Raji (cell line): ENCODE data around the gene LDLRAD4.

Experiments
- POLR2A ChIP-seq: IDR thresholded peaks from 2 replicates; pipeline ENCODE4 v1.6.1; 2011; ENCODE audit warnings: low read depth, low read length, control low read depth; ENCODE audit not compliant: insufficient read depth

The LDLRAD4 gene

DNA sequence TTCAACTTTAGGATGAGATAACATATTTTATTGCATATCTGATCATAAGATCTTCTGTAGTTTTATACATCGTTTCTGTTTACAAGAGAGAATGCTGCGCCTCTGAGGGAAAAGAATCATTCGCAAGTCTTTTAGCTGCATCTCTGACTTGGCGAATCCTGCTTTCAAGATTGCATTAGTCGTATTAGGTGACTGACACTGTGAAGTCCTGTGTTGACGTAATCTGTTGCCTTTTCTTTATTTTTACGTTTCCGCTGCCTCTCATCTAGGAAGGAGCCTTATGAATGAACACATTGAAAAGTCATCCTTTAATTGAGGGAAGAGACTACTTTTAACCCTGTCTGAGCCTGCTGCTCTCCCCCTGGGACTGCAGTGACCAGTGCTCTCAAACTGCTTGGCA is 101.5 kb downstream of the LDLRAD4 start:
- TF ChIP-seq POLR2A = no peak

DNA sequence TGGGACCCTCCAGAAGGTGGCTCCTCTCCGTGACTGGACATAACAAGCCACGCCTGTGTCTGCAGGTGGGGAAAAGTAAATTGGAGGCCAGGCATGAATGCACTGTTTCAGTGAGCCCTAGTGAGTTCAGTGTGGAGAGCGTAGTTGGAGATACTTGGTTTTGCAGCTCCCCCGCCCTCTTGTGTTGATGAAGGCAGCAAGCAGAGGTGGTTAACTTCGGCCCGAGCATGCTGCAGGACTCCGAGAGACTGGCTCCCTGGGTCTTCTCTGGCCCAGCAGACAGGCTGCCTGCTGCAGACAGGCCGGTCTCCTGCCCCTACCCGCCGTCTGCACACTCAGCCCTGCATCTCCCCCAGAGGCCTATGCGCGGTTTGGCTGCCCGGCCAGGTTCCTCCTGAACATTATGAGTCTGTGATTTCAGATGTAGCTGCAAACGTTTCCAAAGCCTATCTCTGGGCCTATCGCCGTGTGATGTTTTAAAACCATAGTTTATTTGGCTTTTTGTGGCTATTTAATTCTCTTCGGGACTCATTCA is 102.4 kb downstream of the LDLRAD4 start:
- no peak for TF ChIP-seq POLR2A

DNA sequence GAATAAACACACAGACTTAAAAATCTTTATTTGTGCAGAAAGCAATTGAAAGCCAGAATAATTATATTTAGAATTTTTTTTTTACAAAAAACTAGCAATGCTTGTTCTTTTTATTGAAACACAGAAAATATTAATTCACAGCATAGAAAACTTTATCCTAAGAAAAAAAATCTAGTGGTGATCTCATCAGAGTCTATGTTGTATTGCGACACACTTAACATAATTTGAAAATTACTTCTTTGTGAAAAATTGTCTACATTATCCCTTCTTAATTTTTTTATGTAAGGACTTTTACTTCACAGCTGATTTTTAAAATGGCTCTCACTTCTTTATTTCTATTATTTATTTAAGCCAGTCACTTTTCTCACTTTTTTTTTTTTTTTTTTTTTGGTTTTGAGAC is 103.4 kb downstream of the LDLRAD4 start:
- no peak for TF ChIP-seq POLR2A

DNA sequence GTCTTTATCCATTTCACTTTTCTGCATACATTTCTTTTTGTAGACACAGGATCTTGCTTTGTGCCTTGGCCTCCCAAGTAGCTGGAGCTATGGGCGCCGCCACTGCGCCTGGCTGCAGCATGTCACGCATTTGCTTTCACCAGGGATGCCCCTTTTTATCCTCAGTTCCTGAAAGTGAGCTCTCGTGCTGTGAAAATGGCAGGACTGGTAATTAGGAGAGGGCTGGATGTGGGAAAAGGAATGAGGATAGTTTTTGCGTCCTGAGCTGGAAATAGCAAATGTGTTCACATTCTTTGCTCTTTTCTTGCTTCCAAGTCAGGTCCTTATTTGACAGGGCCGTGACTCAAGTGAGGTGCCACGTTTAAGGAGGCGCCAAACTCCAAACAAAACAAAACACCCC is 104.6 kb downstream of the LDLRAD4 start:
- TF ChIP-seq POLR2A = no peak

DNA sequence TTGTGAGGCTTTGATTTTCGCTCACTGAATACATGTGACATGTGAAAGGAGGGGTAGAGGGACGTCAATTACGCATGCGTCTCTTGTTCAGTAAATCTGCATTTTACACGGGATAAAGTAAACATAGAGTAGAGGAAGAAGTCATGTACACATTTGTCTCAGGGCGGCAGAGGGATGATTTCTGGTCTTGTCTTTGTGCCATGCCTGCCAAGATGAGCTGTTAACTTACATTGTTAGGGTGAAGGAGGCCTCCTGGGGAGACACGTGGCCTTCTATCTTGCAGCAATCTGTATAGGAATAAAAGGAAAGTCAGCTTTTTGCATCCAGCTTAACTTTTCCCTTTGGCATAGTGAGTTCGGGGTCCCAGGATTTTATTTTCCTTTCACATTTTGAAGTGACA is 106.3 kb downstream of the LDLRAD4 start:
- no peak for TF ChIP-seq POLR2A

DNA sequence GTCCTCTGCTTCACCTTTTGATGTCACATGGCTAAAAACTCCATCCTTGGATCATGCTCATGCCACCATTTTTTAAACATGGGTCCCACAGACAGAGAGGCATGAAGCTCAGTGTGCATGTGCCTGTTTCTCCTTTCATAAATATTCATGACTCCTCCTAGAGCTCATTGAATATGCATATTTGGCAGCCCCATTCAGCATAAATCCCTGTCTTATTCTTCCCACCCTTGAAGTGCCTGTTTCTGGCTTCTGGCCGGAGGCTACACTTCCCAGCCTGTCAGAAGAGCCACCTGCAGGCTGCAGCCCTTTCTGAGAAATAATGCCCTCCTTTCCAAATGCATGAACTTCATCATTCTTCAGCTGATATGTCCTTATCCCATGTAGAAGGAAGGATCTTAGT is 109.7 kb downstream of the LDLRAD4 start:
- TF ChIP-seq POLR2A = no peak

DNA sequence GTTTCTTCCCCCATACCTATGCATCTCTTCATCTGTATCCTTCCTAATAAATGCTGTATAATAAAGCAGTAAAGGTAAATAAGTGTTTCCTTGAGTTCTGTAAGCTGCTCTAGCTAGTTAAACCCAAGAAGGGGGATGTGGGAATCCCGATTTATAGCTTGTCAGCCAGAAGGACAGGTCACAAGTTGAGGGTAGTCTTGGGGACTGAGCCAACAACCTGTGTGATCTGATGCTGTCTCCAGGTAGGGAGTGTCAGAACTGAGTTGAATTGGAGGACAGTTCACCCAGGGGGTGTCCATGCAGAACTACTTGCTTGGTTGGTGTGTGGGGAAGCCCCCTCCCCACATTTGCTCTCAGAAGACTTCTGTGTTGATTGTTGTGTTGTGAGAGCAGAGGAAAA is 112.4 kb downstream of the LDLRAD4 start:
- no peak for TF ChIP-seq POLR2A

DNA sequence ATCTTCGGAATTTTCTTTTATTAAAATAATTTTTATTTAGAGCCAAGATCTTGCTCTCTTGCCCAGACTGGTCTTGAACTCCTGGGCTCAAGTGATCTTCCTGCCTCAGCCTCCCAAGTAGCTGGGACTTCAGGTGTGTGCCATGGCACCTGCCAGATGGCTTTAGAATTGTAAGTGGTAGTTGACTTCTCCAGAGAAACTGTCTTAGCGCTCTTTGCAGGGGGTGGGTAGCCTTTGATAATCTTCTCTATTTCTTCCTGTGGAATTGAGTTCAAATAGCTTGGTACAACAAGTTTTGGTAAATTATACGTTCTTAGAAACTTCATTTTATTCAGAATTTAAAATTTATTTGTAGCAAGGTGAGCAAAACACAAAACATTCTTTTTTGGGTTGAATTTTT is 113.3 kb downstream of the LDLRAD4 start:
- TF ChIP-seq POLR2A = no peak

DNA sequence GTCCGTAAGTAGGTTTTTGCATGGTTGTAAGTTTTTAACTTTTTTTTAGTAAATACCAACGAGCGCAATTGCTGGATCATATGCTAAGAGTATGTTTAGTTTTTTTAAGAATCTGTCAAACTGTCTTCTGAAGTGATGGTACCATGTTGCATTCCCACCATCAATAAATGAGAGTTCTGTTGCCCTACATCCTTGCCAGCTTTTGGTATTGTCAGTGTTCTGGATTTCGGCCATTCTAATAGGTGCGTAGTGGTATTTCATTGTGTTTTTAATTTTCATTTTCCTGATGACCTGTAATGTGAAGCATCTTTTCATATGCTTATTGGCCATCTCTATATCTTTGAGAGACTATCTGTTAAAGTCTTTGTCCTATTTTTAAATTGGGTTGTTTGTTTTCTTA is 114.3 kb downstream of the LDLRAD4 start:
- no peak for TF ChIP-seq POLR2A

DNA sequence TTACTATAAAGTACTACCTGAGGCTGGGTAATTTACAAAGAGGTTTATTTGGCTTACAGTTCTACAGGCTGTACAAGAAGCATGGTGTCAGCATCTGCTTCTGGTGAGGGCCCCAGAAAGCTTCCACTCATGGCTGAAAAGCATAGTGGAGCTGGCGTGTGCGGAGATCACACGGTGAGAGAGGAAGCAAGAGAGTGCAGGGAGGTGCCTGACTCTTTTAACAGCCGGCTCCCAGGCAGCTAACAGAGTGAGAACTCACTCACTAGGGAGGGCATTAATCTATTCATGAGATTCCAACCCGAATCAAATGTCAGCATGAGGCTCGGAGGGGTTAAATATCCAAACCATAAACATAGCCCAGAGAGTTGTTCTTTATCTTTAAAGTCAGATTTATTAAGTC is 117.3 kb downstream of the LDLRAD4 start:
- no peak for TF ChIP-seq POLR2A

DNA sequence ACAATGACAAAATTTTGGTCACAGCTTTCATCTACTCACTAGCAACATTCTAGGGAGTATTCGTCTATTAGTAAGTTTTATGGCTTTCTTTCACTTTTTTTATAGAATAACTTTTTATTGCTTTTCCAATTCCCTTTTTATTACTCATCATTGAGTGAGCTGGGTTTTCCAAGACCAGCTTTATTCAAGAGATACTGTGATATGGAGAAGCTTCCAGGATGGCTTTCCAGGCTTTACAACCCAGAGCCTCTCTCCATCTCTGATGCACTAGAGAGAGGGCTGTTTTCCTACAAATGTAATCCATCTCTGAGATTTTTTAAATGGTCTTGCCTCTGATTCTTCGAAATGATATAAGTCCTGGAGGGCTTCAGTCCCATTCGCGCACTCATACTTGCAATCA is 118.3 kb downstream of the LDLRAD4 start:
- no peak for TF ChIP-seq POLR2A

DNA sequence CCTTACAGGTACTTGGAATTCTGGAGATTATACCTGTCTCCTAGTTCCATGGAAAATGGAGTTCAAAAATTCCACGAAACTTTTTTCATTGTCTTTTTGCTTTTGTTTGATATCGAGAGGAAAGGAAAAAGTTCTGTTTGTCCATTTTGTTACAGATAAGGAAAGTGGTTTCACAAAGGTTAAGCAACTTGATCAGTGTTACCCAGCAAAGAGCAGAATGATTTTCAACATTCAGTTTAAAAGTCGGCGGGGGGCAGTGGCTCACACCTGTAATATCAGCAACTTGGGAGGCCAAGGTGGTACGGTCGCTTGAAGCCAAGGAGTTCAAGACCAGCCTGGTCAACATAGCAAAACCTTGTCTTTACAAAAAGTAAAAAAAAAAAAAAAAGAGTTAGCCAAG is 118.8 kb downstream of the LDLRAD4 start:
- no peak for TF ChIP-seq POLR2A

DNA sequence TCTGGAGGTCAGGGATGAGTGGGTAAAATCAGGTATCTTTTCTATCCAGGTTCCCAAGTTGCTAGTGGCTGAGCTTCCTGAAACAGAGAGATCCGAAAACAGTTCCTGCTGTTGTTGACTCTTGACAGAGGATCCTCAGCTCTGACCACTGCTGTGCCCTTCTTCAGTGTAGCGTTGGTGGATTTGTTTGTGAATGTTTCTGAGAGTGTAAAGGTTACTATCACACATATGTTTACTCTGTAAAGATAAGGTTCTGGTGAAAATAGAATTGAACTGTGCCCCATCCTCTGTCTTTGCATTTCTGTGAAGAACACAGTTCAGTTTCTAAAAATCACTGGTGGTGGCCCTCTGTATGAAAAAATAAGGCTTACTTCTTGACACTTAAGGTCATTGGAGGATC is 119.8 kb downstream of the LDLRAD4 start:
- no peak for TF ChIP-seq POLR2A

DNA sequence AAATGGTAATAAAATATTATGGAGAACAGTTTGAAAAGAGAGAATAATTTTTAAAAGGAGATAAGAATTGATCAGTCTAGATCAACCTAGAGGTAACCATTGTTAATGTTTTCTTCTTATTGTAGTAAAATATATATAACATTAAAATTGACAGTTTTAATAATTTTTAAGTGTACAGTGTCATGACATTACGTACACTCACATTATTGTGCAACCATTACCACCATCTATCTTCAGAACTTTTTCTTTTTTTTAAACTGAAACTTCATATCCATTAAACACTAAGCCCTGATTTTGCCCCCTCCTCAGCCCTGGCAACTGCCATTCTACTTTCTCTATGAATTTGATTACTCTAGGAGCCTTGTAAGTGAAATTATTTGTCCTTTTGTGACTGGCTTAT is 121.1 kb downstream of the LDLRAD4 start:
- no peak for TF ChIP-seq POLR2A

DNA sequence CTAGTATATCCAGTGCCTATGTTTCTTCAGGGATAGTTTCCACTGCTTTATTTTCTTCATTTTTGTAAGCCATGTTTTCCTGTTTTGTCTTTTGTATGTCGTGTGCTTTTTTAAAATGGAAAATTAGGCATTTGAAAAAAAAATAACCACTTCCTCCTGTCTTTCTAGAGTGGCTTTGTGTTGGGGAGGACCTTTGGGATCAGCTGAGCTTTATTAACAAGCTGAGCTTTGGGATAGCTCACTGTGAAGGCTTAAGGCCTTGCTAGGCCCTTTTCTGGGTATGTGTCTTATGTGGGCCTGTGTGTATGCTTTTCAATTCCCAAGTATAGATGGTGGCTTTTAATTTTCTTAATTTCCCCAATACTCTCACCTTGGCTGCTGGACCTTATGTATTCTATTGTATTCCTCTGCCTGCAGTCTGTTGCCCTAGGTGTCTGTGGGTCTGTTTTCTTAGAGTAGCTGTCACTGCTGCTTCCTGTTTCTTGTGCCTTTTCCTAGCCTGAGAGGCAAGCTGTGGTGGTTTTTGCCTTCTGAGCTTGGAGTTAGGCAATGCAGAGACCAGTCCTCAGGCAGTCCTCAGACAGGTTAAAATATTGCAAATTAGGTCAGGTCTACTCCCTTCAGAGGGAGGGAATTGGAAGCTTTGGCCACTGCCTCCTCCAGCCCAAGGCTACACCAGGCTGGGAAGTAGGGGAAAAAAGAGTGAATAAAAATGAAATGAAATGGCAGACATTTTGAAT is 134.7 kb downstream of the LDLRAD4 start:
- no peak for TF ChIP-seq POLR2A

DNA sequence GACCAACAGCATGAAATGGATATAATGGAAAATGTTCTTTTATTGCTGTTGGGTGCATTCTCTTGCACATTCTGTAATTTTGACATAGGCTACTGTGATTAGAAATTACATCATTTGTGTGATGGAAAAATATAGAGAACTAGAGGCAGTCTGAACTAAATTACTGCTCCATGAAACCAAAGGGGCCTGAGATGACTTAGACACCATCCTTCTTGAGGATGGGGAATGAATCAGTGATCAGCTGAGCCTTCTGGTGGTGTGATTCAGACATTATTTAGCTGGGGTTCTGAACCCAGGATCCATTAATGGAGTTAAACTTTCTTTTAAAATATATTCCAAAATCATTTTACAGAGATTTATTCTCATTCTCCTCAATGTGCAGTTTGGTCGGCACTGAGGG is 135.8 kb downstream of the LDLRAD4 start:
- TF ChIP-seq POLR2A = no peak

DNA sequence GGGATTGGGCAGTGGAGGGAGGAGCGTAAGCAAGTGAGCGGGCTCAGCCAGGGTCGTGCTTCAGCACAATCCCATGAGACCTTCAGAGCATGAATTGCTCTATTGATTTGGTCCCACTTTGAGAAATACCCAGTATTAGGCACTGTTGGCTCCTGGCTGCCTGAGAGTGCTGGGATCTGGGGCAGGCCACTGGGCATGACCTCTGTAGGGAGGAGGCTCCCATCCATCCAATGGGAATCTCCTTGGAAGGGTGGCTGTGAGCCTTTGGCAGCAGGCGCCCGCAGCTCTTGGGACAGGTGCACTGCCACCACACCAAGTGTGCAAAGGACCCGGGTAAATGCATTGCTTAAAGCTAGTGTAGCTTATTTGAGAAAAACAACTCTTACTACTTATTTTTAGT is 137.5 kb downstream of the LDLRAD4 start:
- no peak for TF ChIP-seq POLR2A
